ENCODE results near the gene PKNOX2.

DNA sequence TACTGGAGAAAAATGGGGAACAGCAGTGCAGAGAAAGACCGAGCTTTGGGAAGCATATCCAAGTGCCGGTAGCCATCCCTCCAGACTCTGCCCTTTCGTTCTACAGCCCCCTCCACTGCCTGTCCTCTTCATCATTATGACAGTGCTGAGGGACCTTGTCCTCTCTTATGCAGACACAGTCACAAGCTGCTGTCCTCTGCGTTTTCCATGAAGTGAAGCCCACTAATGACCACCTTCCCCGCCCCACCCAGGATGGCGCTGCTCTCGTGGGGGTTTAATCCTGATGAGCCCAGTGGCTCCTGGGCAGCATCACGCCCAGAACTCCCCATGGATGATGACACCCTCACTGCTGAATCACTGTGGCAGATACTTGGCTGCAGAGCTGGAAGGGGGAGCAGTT, 157.7 kb downstream of the PKNOX2 start:
- no peak for TF ChIP-seq CTCF (IDR thresholded peaks at IDR 0.05; ENCODE audit: low read depth, low read length)
- no peak for TF ChIP-seq EZH2phosphoT487 (IDR thresholded peaks at IDR 0.05; ENCODE audit: low read depth)
